GM19324 (cell line): Measurements from ENCODE around the gene CC2D2A.
A peak's percentile ranks its signal among the peaks of the same experiment; 100 is the strongest.

Experiments
- ATAC-seq: cut with Tn5 transposase; IDR thresholded peaks from one replicate; pipeline ENCODE4 v1.9.1; 2021; ENCODE audit warnings: mild to moderate bottlenecking, moderate library complexity; ENCODE audit not compliant: unreplicated experiment, low FRiP score

CC2D2A gene

DNA sequence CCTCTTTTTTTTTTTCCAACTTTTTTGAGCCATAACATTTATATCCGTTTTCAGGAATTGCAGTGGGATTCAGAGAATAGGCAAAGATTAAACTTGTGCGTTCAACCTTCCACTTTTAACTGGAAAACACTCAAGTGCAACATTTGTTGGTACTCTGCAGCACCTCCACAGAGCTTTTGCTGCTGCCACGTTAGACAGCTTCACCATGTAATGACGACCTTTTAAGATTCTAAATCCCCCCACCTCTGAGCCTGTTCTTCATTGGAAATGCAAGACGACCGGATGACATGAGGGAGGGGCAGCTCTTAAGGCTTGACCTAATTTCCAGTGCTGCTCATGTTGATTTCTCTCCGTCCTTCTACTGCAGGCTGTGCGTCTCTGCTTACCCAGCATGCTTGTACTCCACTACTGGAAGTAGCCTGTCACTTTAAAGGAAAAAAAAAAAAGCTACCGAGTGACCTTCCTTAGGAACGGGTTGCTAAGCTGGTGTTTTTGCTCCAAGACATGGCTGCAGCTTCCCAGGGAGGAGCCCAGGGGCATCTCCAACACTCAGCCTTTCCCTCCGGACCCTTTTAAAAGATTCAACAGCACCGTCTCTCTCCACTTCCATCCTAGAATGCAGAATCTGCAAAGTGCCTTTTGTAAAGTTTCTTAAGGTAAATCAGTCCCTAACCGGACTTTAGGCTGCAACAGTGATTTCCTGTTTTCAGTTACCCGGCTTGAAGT is at the start of gene CC2D2A:
TSS of gene CC2D2A (plus strand) at position 481 of the 726 bp plus-strand sequence. CDS start 6,051 bp downstream, outside the sequence.
- ATAC-seq, result no peak

DNA sequence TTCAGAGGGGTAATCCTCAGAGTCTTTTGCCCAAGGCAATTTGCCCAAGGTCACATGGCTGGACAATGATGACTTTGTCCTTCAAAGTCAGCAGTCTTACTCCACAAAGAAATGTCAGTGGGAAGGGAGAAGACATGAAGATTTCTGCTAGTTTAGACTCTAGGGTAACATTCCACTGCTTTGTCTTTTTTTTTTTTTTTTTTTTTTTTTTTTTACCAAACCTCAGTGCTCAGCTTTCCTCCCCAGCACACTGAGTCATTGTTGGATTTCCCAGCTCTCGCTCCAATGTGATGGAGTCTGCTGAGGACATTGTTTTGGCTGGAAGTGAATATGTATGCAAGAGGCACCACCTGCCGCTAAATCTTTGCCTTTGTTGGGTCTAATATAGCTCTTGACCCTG is 49.0 kb upstream of the CC2D2A start:
- ATAC-seq, result no peak

DNA sequence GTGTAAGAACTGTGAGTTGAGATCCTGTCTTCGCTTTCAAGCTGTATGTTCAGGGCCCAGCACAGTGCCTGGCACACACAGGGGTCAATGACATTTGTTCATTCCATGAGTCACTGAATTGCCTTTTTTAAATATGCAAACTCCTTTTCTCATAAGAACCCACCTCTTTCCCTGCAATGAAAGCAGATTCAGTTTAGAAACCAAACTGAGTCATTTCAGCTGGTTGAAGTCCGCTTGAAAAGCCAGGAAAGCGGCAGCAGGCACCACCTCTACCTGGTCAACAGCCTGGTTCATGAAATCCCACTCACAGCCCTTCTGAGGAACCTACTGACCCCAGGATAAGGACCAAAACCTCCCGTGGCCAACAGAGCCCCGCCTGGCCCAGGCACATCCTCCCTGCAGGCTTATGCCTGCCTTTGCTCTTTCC is 46.4 kb upstream of the CC2D2A start:
- ATAC-seq, result no peak

DNA sequence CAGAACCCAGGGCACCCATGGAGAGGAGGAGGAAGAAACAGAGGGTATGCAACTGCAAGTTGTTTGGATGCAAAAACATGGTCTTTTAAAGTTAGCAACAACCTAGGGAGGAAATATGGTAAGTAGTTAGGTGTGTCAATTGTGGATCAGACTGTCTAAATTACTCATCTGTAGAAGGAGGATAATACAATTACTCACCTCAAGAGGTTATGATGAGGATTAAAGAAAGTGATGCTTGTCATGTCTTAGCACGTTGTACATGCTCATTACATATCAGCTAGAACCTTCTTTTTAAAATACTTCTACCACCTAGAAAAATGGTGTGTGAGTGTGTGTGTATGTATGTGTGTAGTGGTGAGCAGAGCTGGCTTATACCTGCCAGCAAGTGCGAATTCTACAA is 44.2 kb upstream of the CC2D2A start:
- ATAC-seq, result no peak

DNA sequence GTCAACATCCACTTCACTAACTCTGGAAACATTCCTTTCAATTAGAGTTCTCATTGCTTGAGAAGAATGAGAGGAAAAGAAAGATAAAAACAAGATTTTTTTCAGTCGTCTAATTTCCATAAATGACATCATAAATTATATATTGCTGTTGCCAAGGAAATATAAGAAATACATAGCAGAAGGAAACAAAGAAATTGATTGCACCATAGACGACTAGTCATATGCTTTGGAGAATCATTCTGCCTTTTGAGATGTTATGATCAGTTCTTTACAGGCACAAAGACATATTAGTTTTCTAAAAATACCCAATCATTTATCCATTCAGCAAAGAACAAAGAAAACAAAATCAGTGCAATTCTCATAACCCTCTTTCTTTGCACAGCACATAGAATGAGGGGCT is 42.5 kb upstream of the CC2D2A start:
- no peak for ATAC-seq

DNA sequence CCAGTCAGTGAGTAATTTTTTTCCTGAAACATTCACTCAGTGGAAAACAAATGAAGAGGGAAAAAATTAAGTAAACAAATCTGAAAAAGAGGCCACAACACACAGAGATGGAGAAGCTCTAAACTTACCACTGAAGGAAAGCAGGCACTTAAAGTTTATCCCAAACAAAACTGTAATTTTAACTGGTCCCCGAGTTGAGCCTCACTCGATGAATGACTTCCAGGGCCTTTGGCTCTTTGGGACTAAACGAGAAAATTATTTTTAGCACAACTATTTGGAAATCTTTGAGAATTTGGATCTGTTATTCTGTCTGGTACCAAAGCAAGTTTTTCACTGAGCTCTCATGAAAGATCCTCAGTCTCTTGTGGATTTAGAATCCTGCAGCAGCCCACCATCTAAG is 42.0 kb upstream of the CC2D2A start, which contains the start of gene C1QTNF7:
TSS of gene C1QTNF7 (plus strand) at position 333 of the 400 bp plus-strand sequence. CDS start 7,711 bp downstream, outside the sequence.
- no peak for ATAC-seq

DNA sequence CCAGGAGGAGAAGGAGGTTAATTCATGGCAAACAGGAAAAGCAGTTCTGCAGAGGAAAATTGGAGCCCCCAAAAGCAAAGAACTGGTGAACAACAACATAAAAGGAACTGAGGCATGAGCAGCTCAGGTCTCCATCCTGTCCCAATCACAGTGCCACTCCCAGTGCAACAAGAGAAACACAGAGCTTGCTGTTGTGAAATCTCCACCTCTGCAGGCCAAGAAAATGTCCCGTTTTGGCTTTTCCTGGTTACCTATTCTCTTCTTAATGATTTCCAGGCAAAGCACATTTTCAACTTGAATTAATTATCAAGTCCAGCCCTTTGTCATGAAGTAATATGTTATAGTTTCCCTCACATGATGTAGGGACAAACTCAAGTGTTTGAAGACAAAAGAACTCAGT is 41.1 kb upstream of the CC2D2A start:
- no peak for ATAC-seq

DNA sequence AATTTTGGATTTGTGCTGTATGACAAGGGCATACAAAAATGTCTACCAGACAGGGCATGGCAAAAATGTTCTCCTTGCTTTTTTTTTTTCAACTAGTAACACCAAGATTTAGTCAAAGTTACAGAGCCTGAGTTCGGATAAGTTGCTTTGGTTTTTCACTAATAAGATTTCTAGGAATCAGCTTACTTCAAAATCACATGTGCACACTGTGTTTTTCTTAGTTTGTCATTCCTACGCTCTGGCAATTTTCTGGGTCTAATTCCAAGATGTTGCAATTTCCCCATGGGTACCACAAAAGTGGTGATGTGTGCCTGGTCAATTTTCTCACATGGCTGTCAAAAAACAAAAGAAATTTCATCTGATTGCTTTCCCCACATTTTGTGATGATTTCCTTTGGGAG is 35.6 kb upstream of the CC2D2A start:
- ATAC-seq, result no peak

DNA sequence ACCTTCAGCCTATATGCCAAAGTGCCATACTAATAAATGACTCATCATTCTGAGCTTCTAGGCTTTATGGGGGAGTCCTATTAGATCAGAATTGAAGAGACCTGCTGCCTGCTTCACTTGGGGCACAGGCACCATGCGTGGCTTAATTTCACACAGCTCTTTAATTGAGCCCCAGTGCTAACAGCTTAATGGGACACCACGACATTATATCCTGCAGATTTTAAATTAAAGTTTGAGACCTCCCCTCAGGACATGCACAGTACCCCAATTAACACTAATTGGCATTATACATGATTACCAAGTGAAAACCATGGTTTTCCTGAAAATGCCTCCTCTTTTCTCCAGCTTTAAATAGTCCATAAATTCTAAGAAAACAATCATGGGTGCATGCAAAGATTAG is 35.0 kb upstream of the CC2D2A start:
- no peak for ATAC-seq

DNA sequence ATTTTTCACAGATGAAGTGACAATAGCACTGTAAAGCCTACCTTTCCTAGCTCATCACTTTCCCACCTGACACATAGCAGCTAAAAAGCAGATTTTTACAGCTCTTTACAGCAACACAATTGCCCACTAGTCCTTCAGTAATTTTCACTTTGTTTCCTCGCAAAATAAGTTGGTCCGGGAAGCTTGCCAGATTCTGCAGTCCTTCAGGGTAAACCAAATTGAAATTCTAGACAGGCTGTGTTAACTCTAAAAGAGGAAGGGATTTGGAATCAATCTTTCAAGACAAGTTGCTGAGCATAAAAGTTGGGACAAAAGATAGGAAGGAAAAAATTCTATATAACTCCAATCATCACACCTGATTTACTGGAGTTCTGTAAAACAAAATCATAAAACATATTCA is 33.2 kb upstream of the CC2D2A start:
- no peak for ATAC-seq

DNA sequence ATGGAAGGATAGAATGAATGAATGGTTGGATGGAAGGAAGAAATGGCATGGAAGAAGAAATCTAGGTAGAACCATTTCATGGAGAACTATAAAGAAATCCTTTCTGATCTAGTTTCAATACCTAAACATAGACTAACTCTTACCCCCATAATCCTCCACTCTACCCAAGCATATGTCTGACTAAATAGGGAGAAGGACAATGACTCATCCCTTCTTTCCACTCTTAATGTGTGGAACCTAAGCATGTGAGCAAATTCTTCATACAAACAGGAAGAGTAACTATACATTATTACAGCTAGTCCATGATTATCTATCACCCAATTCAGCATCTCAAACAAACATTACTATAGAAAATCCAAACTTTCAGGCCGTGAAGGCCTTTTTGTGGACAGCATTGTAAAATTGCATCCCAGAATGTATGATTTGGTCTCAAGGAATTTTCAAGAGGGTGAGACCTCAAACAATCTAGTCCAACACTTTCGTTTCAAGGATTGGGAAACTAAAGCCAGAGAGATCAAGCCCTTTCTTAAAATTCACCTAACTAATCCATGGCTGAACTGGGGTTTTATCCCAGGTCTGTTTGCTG is 30.6 kb upstream of the CC2D2A start:
- ATAC-seq, result no peak

DNA sequence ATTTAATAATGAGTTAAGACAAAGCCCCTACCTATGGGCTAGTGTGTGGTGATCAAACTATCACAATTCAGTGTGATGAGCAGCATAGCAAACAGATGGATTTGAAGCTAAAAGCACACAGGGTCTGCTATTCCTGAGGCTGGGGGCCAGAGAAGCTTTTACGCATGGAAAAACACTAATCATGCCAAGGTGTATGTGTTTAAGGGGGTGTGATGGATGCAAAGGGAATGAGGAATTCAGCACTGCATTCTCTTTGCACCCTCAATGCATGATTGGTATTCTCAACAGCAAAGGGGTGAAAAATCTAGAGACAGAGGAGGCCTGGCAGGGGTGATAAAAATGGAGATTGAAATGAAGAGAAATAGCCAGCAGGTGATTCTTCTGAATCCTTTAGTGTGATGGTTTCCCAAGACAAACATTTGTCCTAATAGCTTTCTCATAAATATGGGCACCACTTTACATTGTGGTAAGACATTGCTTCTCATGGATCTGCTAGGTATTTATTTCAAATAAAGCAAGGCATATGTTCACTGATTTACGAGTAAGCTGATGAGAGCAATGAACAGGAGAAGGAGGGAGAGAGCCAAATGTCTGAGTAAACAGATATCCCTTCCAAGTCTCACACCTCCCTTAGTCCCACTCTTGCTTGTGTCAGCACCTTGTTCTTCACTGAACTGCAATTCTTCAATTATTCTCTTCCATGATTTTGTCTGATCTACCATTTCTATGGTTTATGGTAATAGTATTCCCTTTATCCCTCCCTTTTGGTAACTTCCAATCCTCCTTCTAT is 26.1 kb upstream of the CC2D2A start:
- no peak for ATAC-seq

DNA sequence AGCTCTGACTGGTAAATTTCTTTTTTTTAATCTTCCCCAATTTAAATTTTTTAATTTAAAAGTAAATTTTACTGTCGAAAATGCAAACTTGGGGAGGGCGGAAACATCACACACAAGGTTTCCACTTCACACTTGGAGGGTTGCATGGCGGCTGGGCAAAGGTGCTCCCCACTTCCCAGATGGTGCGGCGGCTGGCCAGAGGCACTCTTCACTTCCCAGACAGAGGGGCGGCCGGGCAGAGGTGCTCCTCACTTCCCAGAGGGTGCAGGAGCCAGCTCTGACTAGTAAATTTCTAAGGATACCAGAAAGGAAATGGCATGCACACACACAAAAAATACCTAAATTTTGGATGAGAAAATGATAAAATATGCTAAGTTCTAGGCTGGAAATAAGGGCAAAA is 25.4 kb upstream of the CC2D2A start:
- ATAC-seq, result no peak

DNA sequence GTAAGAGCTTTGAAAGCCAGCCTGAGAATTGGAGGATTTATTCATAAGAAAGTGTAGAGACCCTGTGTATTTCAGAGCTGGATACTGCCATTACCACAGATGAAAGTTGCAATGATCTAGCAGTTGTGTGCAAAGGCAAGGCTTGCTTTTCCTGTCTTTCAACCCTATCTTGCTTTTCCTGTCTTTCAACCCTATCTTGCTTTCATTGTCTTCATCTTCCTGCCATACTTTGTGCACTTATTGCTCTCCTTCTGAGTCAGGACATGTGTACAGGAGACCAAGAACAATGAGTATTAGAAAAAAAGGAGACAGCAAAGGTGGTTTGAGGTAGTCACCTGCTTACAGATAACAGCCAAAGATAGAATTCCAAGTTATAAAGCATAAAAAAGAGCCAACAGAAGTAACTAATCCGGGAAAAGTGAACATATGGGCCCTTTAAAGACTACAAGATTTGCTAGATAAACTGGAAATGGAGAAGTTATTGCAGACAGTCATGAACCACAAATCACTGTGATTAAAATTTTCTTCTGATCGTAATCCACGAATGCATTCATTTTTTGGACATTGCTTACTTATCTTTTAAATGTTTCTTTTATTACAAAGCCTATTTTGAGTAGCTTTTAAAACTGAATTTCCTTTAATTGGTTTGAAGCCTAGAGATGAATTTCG is 24.7 kb upstream of the CC2D2A start:
- ATAC-seq, result no peak

DNA sequence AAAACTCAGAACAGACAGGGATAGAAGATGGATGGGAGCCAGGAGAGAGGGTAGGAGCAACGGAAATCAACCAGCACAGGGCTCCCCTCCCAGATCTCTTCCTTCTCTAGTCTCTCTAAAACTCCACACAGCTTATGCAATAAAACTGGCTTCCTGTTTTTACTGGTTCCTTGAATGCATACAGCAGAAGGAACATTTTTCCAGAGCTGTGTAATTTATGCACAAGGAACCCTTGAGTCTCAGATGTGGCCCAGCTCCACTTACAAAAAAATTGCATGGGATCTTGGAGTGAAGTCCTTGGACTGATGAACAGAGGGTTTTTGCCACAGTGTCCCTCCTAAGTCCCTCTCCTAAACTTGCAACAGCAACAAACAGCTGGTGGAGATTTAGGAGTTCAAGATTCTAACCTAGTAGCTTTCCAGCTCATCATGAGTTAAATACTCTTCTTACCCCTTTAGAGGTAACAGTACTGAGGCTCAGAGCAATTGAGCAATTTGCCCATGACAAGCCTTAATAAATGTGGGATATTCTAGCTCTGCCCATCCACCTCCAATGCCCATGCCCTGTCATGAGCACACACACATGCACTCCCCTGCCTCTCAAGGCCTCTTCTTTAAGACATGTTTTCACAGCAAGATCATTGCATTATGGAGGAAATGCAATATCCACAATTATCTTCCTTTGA is 18.4 kb upstream of the CC2D2A start:
- ATAC-seq, result no peak

DNA sequence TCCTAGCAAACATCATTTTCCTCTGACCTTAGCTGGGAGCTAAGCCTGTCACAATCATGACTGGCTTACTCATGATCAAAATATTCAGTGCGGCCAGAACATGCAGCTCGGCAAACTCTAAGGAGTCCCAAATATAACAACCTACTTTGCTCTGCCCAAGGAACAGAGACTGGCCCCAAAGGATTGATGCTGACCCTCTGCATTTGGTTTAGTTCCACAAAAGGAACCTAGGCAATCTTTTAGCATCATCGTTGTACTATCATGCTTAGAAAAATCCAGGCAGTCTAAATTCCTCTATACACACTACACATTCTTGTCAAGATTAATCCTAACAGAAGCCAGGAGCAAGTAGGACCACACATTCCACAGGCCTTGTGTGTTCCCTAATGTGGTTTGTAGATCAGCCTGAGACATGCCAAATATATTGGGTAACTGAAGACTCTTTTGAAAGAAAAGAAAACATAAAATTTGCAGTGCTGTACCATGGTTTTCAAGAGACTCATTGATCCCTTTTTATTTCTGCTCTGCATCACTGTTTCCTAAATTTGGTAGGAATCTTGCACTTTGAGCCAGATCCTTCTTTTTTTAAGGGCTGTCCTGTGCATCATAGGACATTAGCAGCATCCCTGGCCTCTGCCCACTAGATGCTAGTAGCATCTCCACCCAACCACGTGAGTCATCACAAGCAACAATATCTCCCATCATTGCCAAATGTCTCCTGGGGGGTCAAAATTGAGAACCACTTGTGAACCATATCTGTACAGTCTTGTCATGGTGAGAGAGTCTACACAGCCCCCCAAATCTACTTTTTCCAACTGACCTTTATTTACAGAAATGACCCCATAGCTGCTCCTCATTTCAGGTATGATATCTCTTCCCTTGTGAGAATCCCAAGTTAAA is 17.6 kb upstream of the CC2D2A start:
- ATAC-seq, result no peak

DNA sequence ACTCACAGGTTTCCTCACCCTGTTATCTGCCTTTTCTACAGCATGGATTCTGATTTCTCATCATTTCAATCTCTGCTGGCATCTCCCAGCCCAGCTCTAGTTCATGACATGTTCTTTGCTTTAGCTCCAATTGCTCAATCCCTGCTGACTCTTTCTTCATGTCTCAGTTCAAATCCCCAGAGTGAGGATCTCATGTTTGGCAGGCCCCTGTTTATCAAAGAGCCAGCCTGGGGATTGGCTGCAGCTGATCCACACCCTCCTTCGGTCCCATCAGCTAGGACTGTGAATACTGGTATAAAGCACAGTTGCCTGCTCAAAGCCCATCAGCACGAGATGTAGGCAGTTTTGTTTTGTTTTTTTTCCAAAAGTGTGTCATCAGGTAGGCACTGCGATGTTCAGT is 14.4 kb upstream of the CC2D2A start:
- ATAC-seq, result no peak

DNA sequence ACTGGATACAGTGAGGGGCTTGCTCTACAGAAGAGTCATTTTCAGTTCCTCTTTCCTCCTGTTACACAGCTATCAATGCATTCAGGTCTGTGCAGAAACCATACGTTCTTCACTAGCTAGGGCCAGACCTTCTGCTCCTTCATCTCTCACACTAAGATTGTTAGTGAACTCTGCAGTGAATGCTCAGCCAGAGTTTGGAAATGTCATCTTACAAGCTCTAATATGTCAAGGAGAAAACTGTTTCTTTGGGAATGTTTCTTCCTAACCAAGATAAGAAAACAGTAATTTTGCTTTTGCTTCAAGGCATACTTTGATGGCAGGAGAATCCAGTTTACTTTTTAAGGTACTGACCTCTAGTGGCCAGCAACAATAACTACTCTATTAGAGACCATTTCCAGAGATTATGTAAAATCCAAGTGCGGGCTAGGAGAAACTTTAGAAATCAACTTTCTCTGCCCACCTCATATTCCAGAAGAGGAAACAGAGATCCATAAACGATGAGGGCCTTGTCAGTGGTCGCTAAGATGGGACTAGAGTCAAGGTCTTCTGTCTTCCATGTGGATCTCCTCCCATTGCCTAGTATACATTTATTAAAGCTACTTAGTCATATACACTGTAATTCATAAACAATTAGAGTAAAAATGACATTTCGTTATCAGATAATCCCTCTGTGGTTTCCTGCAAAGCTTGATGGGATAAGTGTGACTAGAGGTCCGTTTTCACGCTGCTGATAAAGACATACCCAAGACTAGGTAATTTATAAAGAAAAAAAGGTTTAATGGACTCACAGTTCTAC is 12.1 kb upstream of the CC2D2A start:
- ATAC-seq, result peak; percentile 95

DNA sequence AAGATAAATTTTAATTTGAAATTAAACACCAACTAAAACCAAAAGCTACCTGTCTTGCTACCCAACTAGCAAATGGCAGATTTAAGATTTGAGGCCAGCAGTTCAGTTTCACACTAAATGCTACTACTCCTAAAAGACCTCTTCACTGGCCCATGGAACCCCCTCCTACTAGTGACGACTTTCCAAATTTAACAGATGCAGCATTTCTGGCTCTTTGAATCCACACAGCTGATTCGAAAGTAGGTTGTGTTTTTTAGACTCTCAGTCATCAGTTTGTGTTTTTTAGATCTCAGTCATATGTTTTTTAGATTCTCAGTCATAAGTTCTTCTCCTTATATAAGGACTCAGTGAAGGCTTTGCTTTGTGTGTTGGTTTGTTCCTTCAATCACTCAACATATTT is 11.1 kb upstream of the CC2D2A start:
- ATAC-seq, result no peak
